NCI-H187 treated with DMSO at 0.1 percent for 48 hours (cell line): ENCODE measurements around the gene KRT16.
"Not testable (repeated sequence)": the region's sequence is repeated elsewhere in the genome, so short reads cannot be mapped to it uniquely, and the experiment has no call there.

ENCODE experiments used
- DNase-seq: peaks from one replicate; lab custom pipeline; 2025; lab: John Stamatoyannopoulos, UW

The KRT16 gene

GRCh38 chr17:41614767-41615166 is 2.2 kb upstream of the KRT16 start:
- not testable (repeated sequence) for DNase-seq

- DNase-seq: no peak
Observed at GRCh38 chr17:41614098-41614497, 1.5 kb upstream of the KRT16 start.

GRCh38 chr17:41613277-41614082 is 913 bp upstream of the KRT16 start:
- no peak for DNase-seq

GRCh38 chr17:41610965-41611640 is 1.5 kb downstream of the KRT16 start:
- DNase-seq: no peak

GRCh38 chr17:41610061-41610517 is 2.5 kb downstream of the KRT16 start:
- not testable (repeated sequence) for DNase-seq

- not testable (repeated sequence) for DNase-seq
Observed at GRCh38 chr17:41606930-41607329, 5.6 kb downstream of the KRT16 start.

GRCh38 chr17:41602524-41602923 is 10.0 kb downstream of the KRT16 start:
- DNase-seq: no peak

GRCh38 chr17:41600318-41600717 is 12.2 kb downstream of the KRT16 start:
- DNase-seq: no peak

GRCh38 chr17:41599680-41600079 is 12.9 kb downstream of the KRT16 start:
- no peak for DNase-seq

GRCh38 chr17:41595585-41595984 is 17.0 kb downstream of the KRT16 start:
- DNase-seq: no peak

- no peak for DNase-seq
Observed at GRCh38 chr17:41594363-41594915, 18.1 kb downstream of the KRT16 start.

- no peak for DNase-seq
Observed at GRCh38 chr17:41593306-41593981, 19.1 kb downstream of the KRT16 start.

- DNase-seq: no peak
Observed at GRCh38 chr17:41592601-41593305, 19.8 kb downstream of the KRT16 start.

- no peak for DNase-seq
Observed at GRCh38 chr17:41589301-41589700, 23.3 kb downstream of the KRT16 start.

- no peak for DNase-seq
Observed at GRCh38 chr17:41588126-41588810, 24.3 kb downstream of the KRT16 start.

GRCh38 chr17:41586863-41587495 is 25.6 kb downstream of the KRT16 start, which contains the start of gene KRT14:
Gene KRT14, minus strand, starts transcription at chr17:41586895. Its CDS starts 61 bp downstream, at chr17:41586834.
- no peak for DNase-seq

GRCh38 chr17:41585301-41586056 is 27.1 kb downstream of the KRT16 start:
- no peak for DNase-seq

- not testable (repeated sequence) for DNase-seq
Observed at GRCh38 chr17:41584331-41584927, 28.1 kb downstream of the KRT16 start.
